Bronchus fibroblast of lung (primary cell): ENCODE data around the gene NIP7. TPM values are rescaled to one million over a fixed set of nuclear protein-coding genes. Genes with fewer than 3 reads are reported as not detected.

Experiments used
- total RNA-seq: library from RNA; depleted of rRNA; stranded (reverse); fragments of >200 nt; gene quantifications from 2 replicates; pipeline ENCODE4 v1.2.3, GENCODE V29; 2015

NIP7 gene
- total RNA-seq, result 22.0 and 23.5 TPM in 2 replicates

DNA sequence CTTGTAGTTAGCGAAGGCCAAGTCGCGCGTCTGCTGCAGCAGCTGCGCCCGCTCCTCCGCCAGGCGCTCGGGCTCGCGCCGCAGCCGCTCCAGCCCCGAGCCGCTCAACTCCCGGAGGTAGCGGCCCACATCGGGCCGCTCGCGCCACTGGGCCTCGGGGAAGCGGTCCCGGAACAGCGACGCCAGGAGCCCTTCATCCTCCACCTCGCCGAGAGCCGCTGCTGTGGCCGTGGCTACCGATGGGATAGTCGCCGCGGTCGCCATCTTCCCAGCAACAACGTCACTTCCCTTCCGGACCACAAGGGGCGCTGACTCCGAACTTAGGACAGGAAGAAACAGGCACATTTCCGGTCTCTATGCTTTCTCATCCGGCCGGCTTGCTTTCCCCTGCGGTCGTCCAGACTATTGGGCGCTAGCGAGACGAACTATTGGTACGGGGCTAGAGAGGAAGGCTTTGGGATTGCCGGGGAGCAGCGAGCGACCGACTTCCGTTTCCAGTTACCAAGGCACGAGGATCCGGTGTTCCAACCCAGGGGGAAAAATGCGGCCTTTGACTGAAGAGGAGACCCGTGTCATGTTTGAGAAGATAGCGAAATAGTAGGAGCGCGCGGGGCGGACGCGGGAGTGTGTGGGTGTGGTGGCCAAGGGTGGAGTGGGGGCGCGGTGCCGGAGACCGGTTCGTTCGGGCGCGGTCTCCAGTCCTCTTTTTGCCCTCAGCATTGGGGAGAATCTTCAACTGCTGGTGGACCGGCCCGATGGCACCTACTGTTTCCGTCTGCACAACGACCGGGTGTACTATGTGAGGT lies at the start of gene NIP7, which contains the start of gene COG8:
NIP7 (plus strand) TSS at position 484 of the 806 bp plus-strand sequence; CDS start at position 542, 58 bp downstream.
COG8 (minus strand) TSS at position 276 of the 806 bp plus-strand sequence; CDS start at position 264, 12 bp downstream.

DNA sequence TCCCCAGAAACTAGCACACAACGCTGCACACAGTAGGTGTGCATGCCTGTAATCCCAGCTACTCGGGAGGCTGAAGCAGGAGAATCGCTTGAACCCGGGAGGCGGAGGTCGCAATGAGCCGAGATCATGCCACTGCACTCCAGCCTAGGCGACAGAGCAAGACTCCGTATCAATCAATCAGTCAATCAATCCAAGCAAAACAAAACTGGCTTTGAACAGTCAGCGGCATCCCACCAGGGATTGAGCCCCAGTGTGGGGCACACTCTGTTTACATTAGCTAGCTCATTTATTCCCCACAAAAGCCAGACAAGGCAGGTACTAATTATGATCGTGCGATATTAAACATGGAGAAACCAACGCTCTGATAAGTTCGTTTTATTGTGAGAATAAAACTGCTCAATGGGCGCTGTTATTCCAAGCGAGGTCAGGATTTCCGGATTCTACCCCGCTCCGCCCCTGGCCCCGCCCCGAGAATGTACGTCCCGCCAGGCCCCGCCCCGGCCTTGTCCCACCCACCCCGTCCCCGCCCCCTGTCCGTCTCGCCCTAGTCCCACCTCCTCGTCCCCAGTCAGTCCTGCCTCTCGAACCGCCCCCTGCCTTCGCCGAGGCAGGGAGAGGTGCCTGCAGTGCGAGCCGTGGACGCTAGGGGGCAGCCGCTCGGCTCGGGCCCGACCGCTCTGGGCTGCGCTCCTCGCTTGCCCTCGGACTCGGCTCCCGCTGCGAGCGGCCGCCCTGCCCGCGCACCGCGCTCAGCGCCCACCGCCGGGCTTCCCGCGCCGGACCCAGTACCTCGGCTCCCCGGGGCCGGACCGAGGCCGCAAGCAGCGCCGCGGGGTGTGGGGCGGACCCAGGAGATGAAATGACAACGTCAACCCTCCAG lies 28.7 kb upstream of the NIP7 start, which contains the start of gene VPS4A:
VPS4A (plus strand) TSS at position 698 of the 880 bp plus-strand sequence; CDS start at position 860, 162 bp downstream.

DNA sequence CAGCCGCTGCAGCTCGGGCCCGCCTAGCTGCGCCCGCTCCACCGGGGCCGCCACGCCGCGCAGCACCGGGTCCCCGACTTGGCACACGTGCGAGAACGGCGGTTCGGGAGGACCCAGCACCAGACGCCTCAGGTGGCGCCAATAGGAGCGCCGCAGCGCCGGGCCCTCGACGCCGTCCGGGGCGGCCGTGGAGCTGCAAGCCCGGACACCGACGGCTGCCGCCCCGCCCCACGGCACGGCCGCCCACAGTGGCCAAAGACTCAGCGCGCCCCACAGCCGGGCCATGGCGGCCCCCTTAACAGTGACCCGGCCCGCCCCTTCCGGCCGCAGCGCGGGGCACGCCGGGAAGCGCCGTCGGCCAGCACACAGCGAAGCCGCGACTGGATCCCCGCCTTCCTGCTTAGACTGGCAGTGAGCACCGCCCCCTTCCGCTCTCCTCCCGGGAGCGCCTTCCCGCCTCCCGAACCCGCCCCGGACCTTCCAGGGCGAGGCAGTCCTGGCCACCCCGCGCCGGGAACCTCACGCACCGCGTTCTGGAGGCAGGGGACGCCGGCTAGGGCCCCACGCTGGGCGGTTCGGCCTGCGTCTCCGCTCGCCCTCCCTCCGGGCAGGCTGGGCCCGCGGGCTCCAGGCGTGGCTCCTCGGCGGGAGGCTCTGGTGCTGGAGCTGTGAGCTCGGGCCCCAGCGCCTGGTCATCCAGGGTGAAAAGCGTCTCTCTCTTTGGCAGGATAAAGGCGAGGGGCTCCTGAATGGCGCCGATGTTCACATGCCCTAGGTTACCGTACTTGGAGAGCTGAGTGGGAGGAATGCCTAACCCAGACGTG lies 9.1 kb upstream of the NIP7 start, which contains the start of gene PDF:
PDF (minus strand) TSS at position 303 of the 824 bp plus-strand sequence; CDS start at position 285, 18 bp downstream.

DNA sequence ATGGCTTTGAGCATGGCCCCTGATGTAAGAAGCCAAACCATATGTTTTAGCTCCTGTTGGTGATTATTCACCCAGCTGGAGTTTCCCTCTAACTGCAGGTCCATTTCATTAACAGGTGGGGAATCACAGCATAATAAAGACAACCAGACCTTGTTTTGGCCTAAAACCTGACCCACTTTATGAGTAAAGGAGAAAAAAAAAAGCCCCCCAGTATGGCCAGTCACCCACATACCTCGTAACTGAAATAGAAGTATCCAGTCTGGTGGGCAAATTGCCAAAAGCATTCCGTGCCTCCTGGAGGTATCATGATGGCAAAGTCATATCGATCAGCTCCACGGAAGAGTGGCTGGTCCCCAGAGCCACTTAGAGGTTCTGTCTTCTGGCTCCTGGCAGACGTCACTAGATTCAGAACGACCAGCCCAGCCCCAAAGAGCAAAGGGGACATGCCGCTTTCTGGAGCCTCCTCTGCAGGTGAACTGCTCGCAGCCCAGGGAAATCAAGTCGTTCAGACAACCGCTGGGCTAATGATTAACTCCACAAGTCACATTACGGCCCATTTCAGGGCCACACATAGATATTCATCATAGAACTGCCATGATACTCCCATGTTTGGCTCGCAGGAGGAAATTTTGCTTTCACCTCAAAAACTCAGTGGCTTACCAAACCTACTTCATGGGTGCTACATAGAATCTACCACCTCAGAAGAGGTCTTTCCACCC lies 11.9 kb downstream of the NIP7 start, which contains the start of gene TMED6:
TMED6 (minus strand) TSS at position 478 of the 719 bp plus-strand sequence; CDS start at position 445, 33 bp downstream.

Other genes starting within 250 kb of the NIP7 start
- under 0.01 TPM in 1 of 2 replicates, not detected in the other for gene HAS3, start 234.1 kb upstream of the NIP7 start, total RNA-seq
- 43.7 and 56.7 TPM in 2 replicates for gene CHTF8, start 207.2 kb upstream of the NIP7 start, total RNA-seq
- 16.3 and 19.2 TPM in 2 replicates for gene UTP4, start 207.1 kb upstream of the NIP7 start, total RNA-seq
- 25.4 and 25.9 TPM in 2 replicates for gene SNTB2, start 152.6 kb upstream of the NIP7 start, total RNA-seq
- gene VPS4A, start 28.4 kb upstream of the NIP7 start, total RNA-seq, result 32.7 and 34.0 TPM in 2 replicates
- 23.9 and 25.6 TPM in 2 replicates for gene PDF, start 9.2 kb upstream of the NIP7 start, total RNA-seq
- gene COG8, start 208 bp upstream of the NIP7 start, total RNA-seq, result 34.5 and 35.8 TPM in 2 replicates
- gene TMED6, start 12.0 kb downstream of the NIP7 start, total RNA-seq, result not detected in 2 replicates
- 6.8 and 8.2 TPM in 2 replicates for gene TERF2, start 46.2 kb downstream of the NIP7 start, total RNA-seq
- 80.5 and 80.6 TPM in 2 replicates for gene CYB5B, start 84.8 kb downstream of the NIP7 start, total RNA-seq
- 4.0 and 4.7 TPM in 2 replicates for gene NFAT5, start 226.2 kb downstream of the NIP7 start, total RNA-seq